ES-I3 (cell line): Measurements from ENCODE around the gene SIVA1.

ENCODE experiments used
- H3K36me3 ChIP-seq: 2 replicates; pipeline ENCODE4 v1.6.1; 2013; ENCODE audit warnings: mild to moderate bottlenecking, low read length, control low read depth, moderate library complexity; ENCODE audit not compliant: insufficient read depth
- H3K4me1 ChIP-seq: 2 replicates; pipeline ENCODE4 v1.6.1; 2013; ENCODE audit warnings: mild to moderate bottlenecking, control low read depth, low read length; ENCODE audit not compliant: insufficient read depth
- H3K9ac ChIP-seq: 2 replicates; pipeline ENCODE4 v1.6.1; 2013; ENCODE audit warnings: low read depth, mild to moderate bottlenecking, low read length, moderate library complexity
- H3K9me3 ChIP-seq: 2 replicates; pipeline ENCODE4 v1.6.1; 2013; ENCODE audit warnings: mild to moderate bottlenecking, low read length, moderate library complexity; ENCODE audit not compliant: control insufficient read depth, insufficient read depth

The SIVA1 gene

DNA sequence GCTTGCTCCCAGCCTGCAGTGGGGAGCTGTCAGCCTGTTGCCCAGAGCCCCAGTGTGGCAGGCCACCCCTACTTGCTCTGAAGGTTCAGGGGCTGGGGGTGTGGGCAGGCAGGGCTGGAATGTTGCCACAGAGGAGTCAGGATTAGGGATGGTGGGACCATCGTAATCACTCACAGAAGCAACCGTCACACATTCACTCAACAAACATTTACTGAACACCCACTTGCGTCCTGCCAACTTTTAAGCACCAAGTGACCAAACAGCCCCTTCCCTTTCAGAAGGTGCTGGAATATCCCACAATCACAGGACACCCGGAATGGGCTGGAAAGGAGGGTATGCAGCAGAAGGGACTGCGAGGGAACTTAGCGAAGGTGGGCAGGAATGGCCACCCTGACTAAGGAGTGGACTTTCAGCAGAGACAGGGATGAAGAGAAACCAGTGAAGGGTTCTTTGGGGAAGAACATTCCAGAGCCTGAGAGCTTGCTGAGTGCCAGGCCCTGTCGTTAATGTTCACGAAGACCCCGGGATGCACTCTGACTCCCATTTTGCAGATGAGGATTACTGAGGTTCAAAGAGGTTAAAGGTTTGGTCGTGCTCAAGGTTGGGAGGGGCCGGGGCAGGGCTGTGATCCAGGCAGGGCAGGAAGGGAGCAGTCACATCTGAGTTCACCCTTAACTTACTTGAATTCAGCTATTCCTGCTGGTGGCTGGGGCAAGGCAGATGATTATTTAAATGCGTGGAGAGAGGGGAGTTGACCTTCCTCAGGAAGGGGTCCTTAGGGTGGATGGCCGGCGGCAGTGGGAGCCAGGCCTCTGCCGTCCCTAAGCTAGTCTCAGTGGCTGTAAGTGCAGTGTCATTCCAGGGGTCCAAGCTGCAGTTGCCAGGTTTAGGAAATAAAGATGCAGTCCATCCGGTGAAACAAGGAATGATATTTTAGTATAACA, 45.6 kb downstream of the SIVA1 start:
- H3K9ac ChIP-seq: peak overlapping the region; percentile 79; the same call in 1 of the 2 replicates
- H3K36me3 ChIP-seq: no peaks in the 10 kb centered on the region
- H3K9me3 ChIP-seq: no peaks in the 10 kb centered on the region
- peaks cover 19% of the 10 kb centered on the region for H3K4me1 ChIP-seq

DNA sequence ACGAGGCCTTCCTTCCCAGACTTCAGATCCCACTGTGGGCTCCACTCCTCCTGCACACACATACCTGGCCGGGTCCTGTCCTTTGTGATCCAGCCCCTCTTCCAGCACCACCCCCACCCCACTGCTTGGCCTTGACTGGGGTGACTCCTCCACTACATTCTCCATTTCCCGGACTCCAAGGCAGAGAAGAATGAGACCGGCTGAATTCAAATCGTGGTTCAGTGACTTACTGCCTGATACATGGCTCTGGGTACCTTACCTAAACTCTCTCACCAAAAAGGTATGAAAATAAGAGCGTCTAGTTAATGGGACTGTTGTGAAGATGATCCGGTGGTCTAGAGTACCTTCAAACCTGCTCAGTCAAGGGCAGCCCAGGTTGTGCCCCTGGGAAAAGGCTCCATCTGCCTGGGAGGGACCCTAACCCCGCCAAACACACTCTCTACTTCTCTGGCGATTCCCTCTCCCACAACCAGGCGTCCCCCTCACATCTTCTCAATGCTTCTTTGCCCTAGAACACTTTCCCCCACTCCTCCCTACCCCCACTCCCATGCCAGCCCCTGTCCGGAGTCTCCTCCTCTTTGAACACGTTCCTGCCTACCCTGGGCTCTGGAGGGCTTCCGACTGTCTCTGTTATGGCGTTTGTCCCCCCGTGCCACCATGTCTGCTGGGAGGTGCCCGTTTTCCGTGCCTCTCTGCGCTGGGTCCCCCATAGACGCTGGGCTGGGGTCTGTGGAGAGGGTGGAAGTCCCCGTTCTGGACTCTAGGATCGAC, 46.5 kb downstream of the SIVA1 start:
- peak overlapping the region; percentile 79 for H3K9ac ChIP-seq
- H3K36me3 ChIP-seq: no peaks in the 10 kb centered on the region
- H3K9me3 ChIP-seq: no peaks in the 10 kb centered on the region
- peaks cover 14% of the 10 kb centered on the region; the same call in 1 of the 2 replicates for H3K4me1 ChIP-seq

DNA sequence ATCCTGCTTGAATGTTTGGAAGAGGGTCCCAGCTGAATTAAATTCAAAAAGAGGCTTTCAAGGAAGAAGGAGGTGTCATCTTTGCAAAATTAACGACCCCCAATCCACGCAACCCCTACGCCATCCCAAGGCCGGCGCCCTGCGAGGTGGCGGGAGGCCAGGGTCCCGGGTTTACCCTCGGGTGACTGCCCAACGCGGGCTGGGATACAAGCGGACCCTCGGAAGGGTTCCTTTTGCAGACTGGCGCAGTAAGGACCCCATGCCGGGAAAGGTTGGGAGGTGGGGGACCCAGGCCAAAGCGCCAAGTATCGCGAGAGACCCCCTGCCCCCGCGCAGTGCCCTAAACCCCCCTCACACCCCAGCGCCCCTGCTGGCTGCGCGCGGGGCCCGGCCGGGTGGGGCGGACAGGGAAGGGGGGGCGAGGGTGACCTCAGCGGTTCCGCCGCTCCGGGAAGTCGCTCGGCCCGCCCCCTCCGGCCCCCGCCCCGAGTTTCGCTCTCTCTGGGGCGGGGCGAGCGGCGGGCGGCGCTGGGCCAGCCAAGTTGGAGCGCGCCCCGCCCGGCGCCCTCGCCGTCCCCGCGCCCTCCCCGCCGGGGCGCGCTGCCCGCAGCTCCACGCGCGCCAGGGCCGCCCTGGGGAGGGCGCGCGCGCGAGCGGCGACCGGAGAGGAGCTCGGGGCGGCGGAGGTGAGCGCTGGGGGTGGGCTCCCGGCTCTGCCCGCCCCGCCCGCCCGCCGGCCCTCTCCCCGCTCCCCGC, 47.2 kb downstream of the SIVA1 start:
- Histone ChIP-seq H3K36me3 (no peaks in the 10 kb centered on the region), H3K9ac (peak overlapping the region; percentile 79), H3K9me3 (no peaks in the 10 kb centered on the region), H3K4me1 (peaks cover 18% of the 10 kb centered on the region; the same call in 1 of the 2 replicates)

DNA sequence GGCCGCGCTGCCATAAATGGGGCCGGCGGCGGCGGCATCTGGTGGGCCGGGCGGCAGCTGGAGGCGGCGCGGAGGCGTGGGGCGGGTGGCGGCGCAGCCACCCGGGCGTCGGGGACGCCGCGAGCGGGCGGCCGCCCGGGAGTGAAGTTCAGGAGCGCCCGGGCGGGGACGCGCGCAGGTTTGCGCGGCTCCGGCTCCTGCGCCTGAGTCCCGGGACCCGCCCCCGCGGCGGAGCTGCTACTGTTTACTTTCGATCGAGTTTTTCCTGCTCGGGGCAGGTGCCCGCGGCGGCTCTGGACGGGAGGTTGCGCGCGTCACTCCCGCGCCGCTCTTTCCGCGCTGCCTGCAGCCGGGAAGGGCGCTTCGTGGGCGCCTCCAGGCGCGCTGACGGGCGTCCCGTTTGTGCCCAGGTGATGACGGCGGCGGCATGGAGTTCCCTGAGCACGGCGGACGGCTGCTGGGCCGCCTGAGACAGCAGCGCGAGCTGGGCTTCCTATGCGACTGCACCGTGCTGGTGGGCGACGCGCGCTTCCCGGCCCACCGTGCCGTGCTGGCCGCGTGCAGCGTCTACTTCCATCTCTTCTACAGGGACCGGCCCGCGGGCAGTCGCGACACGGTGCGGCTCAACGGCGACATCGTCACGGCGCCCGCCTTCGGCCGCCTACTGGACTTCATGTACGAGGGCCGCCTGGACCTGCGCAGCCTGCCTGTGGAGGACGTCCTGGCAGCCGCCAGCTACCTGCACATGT, 48.0 kb downstream of the SIVA1 start, which contains the start of gene ZBTB42:
ZBTB42 (plus strand) TSS at position 331 of the 749 bp plus-strand sequence; CDS start at position 428, 97 bp downstream.
- H3K4me1 ChIP-seq: peaks cover 25% of the 10 kb centered on the region; the same call in 1 of the 2 replicates
- H3K36me3 ChIP-seq: no peaks in the 10 kb centered on the region
- peak within 1 kb of the TSS; percentile 79 for H3K9ac ChIP-seq
- no peaks in the 10 kb centered on the region for H3K9me3 ChIP-seq

DNA sequence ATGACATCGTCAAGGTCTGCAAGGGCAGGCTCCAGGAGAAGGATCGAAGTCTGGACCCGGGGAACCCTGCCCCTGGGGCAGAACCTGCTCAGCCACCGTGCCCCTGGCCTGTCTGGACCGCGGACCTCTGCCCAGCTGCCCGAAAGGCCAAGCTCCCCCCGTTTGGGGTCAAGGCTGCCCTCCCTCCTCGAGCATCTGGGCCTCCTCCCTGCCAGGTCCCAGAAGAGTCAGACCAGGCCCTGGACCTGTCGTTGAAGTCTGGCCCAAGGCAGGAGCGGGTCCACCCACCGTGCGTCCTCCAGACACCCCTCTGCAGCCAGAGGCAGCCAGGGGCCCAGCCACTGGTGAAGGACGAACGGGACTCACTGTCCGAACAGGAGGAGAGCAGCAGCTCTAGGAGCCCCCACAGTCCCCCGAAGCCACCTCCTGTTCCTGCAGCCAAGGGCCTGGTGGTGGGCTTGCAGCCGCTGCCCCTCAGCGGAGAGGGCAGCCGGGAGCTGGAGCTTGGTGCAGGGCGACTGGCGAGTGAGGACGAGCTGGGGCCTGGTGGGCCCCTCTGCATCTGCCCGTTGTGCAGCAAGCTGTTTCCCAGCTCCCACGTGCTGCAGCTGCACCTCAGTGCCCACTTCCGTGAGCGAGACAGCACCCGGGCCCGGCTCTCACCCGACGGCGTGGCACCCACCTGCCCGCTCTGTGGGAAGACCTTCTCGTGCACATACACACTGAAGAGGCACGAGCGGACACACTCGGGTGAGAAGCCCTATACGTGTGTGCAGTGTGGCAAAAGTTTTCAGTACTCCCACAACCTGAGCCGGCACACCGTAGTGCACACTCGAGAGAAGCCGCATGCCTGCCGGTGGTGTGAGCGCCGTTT, 48.8 kb downstream of the SIVA1 start:
- H3K9me3 ChIP-seq: no peaks in the 10 kb centered on the region
- peak overlapping the region; percentile 54; the same call in 1 of the 2 replicates for H3K9ac ChIP-seq
- no peaks in the 10 kb centered on the region for H3K36me3 ChIP-seq
- peaks cover 17% of the 10 kb centered on the region; the same call in 1 of the 2 replicates for H3K4me1 ChIP-seq

DNA sequence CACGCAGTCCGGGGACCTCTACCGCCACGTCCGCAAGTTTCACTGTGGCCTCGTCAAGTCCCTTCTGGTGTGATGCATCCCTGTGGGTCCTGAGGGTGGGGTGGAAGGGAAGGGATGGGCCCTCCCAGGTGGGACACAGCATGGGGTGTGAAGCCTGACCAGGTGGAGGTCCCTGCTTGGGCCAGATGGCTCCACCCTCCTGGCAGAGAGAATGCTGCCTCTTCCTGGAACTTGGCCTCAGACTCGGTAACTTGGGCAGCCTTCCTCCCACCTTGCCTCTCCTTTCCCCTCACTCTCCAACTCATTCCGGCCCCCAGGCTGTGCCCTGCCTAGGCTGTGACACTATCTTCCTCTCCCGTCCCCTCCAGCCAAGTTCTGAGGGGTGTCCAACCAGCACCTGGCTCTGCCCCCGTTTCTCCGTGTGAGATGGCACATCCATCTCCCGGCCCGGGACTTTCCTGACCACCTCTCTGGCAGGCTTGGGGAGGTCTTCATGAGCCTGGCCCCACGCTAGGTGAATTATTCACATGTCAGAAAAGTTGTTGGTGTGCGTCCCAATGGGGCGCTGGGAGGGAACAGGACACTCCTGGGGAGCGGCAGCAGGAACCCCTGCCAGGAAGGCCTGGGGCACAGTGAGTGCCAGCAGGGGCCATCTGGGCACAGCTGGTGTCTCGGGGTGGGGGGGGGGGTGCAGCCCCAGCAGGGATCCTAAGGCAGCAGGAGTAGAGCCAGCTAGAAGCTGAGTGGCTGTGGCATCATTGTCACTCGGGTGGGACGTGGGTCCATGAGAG, 49.6 kb downstream of the SIVA1 start:
- H3K9me3 ChIP-seq: no peaks in the 10 kb centered on the region
- no peaks in the 10 kb centered on the region for H3K36me3 ChIP-seq
- H3K9ac ChIP-seq: no peak overlapping the region
- H3K4me1 ChIP-seq: peaks cover 14% of the 10 kb centered on the region; the same call in 1 of the 2 replicates

DNA sequence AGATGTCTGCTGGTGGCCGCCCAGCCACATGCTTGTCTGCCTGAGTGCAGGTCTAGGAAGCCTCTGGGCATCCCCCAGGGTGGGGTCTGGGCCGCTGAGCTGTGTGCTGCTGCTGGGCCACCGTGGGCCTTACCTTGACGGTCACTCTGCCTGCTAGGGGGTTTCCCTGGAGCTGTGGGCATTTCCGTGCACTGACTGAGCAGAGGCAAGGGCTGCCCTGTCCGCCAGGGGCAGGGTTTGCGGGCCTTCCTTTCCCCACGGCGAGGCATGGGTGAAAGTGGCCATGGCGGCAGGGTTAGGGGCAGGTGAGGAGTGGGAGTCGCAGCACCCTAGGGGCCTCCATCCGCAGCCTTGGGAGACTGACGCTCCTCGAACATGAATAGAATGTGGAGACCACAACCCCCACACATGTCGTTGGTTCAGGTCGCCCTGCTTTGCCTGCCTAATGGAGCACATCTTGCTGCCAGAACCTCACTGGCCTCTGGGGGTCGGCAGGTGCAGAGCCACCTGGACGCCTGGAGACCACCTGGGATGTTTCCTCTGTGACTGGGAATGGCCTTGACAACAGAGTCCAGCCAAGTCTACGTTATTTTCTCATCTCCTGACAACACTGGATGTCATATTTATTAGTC, 50.4 kb downstream of the SIVA1 start:
- Histone ChIP-seq H3K4me1 (peaks cover 14% of the 10 kb centered on the region; the same call in 1 of the 2 replicates), H3K9ac (no peak overlapping the region), H3K9me3 (no peaks in the 10 kb centered on the region), H3K36me3 (no peaks in the 10 kb centered on the region)

DNA sequence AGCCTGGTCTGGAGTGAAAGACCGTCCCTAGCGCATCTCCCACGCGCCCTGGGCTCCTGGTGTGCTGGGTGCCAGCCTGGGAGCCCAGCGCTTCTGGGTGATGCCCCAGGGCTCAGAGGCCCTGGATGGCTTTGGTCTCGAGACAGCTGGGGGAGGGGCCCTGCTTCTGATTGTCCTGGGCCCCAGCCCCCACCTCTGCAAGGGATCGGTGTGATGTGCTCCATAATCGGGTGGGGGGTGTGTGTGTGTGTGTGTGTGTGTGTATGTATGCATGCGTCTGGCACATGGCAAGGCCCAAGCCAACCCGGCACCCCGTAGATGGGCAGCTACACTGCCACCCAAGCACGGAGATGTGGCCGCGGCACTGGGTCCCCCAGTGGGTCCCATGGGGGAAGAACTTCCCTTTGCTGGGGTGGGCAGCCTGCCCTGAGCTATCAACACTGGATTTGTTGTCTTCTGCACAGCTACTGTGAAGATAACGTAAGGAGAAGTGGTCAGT, 51.0 kb downstream of the SIVA1 start:
- Histone ChIP-seq H3K9me3 (no peaks in the 10 kb centered on the region), H3K36me3 (no peaks in the 10 kb centered on the region), H3K9ac (no peak overlapping the region), H3K4me1 (peaks cover 14% of the 10 kb centered on the region; the same call in 1 of the 2 replicates)

DNA sequence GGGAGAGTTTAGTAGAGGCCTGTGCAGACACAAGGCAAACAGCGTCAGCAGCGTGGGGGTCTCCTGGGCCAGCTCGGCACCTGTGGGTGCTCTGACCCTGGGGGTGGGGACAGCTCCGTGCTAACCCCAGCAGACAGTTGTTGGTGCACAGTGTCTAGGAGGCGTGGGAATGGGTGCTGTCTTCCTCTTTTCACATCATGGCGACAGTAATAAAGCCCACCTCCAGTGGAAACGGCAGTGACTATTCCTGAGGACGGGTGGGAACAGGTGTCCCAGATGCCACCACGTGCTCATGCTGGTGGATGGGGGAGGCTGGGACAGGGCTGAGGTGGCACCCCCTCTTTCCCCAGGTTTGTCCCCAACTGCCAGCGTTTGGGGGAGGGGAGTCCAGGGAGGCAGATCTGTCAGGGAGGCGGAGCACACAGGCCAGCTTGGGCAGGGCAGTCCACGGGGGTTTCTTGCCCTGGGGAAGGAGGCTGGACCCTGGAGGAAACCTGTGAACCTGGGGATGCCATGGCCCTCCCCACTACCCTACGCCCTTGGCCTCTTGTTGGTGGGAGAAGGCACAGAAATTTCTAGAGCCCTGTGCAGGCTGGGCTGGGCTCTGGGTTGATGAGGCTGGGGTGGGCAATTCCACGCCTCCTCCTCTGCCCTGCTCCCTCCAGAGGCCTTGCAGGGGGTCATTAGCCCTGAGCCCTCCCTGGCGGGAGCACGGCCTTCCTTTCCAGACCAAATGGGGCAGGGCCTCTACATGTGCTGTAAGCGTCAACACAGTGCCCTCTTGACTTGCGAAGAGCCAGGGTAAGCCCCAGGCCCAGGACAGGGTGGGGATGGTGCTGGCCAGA, 51.8 kb downstream of the SIVA1 start:
- Histone ChIP-seq H3K9me3 (no peaks in the 10 kb centered on the region), H3K9ac (no peak overlapping the region), H3K36me3 (no peaks in the 10 kb centered on the region), H3K4me1 (peaks cover 10% of the 10 kb centered on the region; the same call in 1 of the 2 replicates)

DNA sequence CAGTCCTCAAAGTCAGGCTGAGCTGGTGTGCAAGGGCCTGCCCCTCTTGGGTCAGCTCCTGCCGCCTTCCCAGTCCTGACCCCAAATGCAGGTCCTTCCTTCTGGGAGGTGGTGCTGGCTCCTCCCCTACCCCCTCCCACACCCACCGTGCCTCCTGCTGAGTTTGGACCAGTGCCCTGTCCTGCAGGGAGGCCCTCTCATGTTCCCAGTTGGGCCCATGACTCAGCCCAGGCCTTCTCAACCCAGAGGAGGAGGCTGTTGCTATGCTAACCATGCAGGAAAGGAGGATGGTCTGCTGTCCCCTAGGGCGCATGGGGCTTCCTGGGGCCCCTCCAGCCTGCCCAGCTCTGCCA, 52.4 kb downstream of the SIVA1 start:
- Histone ChIP-seq H3K4me1 (peaks cover 10% of the 10 kb centered on the region; the same call in 1 of the 2 replicates), H3K9ac (no peak overlapping the region), H3K36me3 (no peaks in the 10 kb centered on the region), H3K9me3 (no peaks in the 10 kb centered on the region)
